Left renal pelvis (tissue), 4 donors: ENCODE data around the gene IL19. TPM values are rescaled to one million over a fixed set of nuclear protein-coding genes. Genes with fewer than 3 reads are reported as not detected.

Source experiments
- DNase-seq, 4 donors: peaks; one replicate each; pipeline ENCODE4 v3.0.0-alpha.2; 2013; ENCODE audit warnings: low read depth in 4 of 4, low spot score in 3 of 4
- polyA plus RNA-seq, 4 donors: library from polyadenylated mRNA; unstranded; fragments of 120-200 nt; gene quantifications; one replicate each; pipeline ENCODE4 v1.2.1, GENCODE V29; 2013; ENCODE audit not compliant: insufficient read length in 4 of 4

Gene IL19
- polyA plus RNA-seq, 4 donors: 0.56 to 0.96 (median 0.88) TPM; not detected in 1

GRCh38 chr1:206828765-206829164, 58.2 kb downstream of the IL19 start:
- DNase-seq: no peak

- no peak for DNase-seq
Observed at GRCh38 chr1:206829282-206829681, 58.7 kb downstream of the IL19 start.

- DNase-seq: no peak
Observed at GRCh38 chr1:206829875-206830274, 59.3 kb downstream of the IL19 start.

- no peak for DNase-seq
Observed at GRCh38 chr1:206831650-206832049, 61.1 kb downstream of the IL19 start.

GRCh38 chr1:206832352-206832880, 61.8 kb downstream of the IL19 start:
- no peak for DNase-seq

GRCh38 chr1:206833106-206833680, 62.6 kb downstream of the IL19 start:
- DNase-seq: peak in 1 of 4 donors; percentile 33

GRCh38 chr1:206833801-206834200, 63.2 kb downstream of the IL19 start:
- DNase-seq: no peak

- no peak for DNase-seq
Observed at GRCh38 chr1:206834217-206834616, 63.6 kb downstream of the IL19 start.

GRCh38 chr1:206834711-206835110, 64.1 kb downstream of the IL19 start:
- DNase-seq: no peak

GRCh38 chr1:206835186-206835585, 64.6 kb downstream of the IL19 start:
- no peak for DNase-seq

GRCh38 chr1:206836111-206836510, 65.5 kb downstream of the IL19 start:
- no peak for DNase-seq

- DNase-seq: no peak
Observed at GRCh38 chr1:206839006-206839560, 68.5 kb downstream of the IL19 start.

- DNase-seq: no peak
Observed at GRCh38 chr1:206839857-206840256, 69.3 kb downstream of the IL19 start.

- no peak for DNase-seq
Observed at GRCh38 chr1:206841609-206842323, 71.2 kb downstream of the IL19 start.

GRCh38 chr1:206842854-206843253, 72.3 kb downstream of the IL19 start:
- no peak for DNase-seq

GRCh38 chr1:206843626-206844025, 73.1 kb downstream of the IL19 start:
- DNase-seq: no peak

GRCh38 chr1:206846487-206846886, 75.9 kb downstream of the IL19 start:
- no peak for DNase-seq

GRCh38 chr1:206847337-206847834, 76.8 kb downstream of the IL19 start:
- DNase-seq: no peak

GRCh38 chr1:206847946-206848345, 77.4 kb downstream of the IL19 start:
- DNase-seq: no peak

- DNase-seq: no peak
Observed at GRCh38 chr1:206850401-206850800, 79.8 kb downstream of the IL19 start.

GRCh38 chr1:206851341-206852010, 80.9 kb downstream of the IL19 start:
- no peak for DNase-seq
